ENCODE measurements around the gene GPR132.
"Not testable (repeated sequence)": the region's sequence is repeated elsewhere in the genome, so short reads cannot be mapped to it uniquely, and the experiment has no call there.

Gene GPR132

DNA sequence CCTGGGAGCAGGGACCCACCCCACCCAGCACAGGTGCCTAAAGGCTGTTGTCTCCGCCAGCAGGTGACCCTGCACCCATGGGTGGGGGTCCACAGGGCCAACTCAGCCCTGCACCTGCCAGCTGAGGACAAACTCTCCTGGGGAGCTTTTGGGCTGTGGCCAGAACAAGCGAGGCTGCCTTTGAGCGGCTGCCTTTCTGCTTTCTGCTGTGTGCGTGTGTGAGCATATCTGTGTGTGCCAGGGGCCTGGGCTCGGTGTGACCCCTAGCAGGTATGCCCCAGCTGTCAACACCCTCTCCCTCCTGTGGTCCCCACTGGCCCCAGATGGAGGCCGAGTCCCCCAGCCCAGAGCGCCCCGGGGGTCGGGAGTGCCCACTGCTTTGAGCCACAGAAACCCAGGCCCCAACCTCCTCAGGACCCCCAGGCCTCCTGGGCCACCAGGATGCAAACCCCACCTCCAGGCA is 25.9 kb upstream of the GPR132 start:
- DNase-seq (ENCODE audit: low spot score), result no peak

GRCh38 chr14:105090493-105091053 is 25.3 kb upstream of the GPR132 start:
- DNase-seq (ENCODE audit: low spot score), result peak; percentile 85

GRCh38 chr14:105089746-105090492 is 24.7 kb upstream of the GPR132 start:
- DNase-seq (ENCODE audit: low spot score), result no peak

DNA sequence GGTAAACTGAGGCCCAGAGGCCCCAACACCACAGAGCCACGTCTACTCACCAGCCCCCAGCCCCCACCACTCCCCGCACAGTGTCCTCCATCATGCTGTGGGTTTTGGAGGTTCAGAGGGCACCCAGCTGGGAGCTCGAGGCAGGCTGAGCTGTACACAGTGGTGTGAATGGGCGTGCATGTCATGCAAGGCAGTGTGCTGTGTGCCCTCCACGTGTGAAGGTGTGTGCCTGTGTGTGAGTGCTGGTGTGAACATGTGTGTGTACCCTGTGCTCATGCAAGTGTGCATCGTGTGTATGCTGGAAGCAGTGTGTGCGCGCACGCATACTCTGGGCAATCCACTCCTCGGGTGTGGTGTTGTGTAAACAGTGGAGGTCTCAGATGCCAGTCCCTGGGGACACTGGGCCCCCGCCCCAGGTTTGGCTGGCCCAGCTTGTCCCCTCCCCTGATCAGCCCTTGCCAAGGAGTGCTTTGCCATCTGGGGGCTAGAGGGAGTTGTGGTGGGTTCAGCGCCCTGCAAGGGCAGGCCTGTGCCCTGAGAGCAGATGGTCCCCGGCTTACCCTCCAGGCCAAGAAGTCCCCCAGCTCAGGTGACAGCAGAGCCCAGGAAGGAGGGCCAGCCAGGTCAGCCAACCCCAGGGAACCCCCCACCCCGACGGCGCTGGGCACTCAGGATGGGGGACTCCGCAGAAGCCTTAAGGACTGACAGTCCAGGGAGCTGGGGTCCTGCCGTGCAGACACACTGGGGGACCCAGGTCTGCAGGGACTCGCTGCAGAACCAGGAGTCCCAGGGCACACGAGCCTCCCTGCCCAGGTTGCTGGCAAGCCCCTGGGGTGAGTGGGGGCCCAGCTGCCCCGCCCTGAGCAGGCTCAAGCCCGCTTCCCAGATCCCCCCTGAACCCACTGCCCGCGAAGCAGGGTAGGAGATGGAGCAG is 23.8 kb upstream of the GPR132 start:
- no peak for DNase-seq (ENCODE audit: low spot score)

DNA sequence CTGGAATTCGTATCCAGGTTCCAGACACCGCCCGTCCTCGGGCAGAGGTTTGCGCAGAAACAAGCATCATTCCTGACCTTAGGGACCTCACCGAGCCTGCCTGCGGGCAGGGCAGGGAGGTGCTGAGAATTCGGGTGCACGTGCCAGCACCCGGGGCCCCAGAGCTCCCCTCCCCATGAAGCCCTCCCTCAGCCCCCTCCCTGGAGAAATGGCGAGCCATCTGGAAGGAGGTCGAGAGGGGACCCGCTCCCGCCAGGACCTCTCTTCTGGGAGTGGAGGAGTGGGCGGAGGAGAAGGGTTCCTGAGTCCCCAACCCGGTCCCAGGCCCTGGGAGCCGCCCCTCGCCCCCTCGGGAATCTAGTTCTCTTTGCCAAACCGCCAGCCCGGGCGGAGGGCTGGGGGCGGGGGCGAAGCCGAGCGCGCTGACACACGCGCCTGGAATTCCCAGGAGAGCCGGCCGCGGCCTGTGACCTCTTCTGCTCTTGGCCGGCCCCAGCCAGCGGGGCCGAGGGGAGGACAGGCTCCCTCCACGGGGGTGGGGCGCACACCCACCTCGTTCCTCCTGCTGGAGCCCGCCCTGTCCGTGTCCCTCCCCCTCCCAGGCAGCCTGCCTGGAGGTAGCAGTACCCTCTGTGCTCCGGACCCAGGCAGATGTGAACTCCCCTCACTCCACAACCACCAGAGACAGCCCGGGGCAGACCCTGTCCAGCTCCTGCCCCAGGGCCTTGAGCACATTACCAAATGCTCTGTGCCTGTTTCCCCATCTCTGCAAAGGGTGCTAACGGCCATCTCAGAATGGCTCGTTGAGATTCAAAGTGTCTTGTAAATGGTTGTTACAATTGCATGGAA is 23.0 kb upstream of the GPR132 start:
- peak; percentile 52 for DNase-seq (ENCODE audit: low spot score)

DNA sequence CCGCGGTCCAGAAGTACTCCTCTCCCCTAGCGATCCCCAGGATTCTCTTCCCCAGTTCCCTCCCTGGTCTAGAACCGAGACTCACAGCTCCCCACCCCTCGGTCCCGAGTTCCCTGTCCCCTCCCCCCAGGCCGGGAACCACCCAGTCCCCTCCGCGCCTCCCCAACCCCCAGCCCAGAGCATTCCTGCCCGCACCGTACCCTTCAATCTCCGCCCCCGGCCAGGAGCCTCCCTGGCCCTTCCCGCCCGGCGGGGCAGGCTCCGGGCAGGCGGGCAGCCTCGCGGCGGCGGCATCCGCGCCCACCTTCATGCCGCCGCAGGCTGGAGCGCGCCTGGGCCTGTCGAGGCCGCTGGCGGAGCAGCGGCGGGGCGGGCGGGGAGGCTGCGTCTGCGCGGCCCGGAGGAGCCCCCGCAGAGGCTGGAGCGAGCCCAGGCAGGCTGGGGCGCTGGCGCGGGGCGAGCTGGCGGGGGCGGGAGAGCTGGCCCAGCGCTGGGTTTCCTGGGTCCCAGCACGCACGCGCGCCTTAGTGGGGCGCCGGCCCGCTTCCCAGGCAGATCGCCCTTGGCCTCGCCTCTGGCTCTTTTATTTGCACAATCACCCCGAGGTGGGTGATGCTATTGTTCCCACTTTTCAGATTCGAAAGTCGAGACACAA is 22.2 kb upstream of the GPR132 start:
- DNase-seq (ENCODE audit: low spot score), result peak; percentile 72

- peak; percentile 86 for DNase-seq (ENCODE audit: low spot score)
Measured at GRCh38 chr14:105086833-105087307, 21.6 kb upstream of the GPR132 start.

GRCh38 chr14:105085766-105086165 is 20.5 kb upstream of the GPR132 start:
- DNase-seq (ENCODE audit: low spot score), result no peak

- DNase-seq (ENCODE audit: low spot score), result no peak
Measured at GRCh38 chr14:105084741-105085571, 19.7 kb upstream of the GPR132 start.

DNA sequence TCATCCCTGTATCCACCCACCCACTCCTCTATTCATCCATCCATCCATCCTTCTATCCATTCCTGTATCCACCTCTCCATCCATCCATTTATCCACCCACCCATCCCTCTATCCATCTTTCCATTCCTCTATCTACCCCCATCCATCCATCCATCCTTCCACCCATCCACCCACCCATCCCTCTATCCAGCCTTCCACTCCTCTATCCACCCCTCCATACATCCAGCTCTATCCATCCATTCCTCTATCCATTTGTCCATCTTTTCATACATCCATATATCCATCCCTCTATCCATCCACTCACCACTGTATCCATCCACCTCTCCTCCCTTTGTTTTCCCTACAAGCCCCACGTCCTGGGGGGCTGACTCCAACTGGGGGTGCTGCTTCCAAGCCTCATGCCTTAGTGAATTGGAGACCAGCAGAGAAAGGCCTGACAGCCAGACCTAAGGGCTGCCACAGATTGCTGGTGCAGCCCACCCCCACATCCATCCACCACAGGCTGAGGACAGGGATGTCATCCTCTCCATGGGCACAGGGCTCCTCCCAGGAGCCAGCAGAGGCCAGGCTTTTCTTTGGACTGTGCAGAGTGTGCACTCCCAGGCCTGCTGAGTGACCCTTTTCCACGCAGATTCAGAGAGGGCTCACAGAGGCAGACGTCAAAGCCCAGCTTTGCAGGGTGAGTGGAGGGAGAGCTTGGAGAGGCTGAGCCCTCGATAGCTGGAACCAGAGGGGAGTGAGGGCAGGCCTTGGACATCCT is 18.9 kb upstream of the GPR132 start:
- no peak for DNase-seq (ENCODE audit: low spot score)

- no peak for DNase-seq (ENCODE audit: low spot score)
Measured at GRCh38 chr14:105082703-105083102, 17.5 kb upstream of the GPR132 start.

DNA sequence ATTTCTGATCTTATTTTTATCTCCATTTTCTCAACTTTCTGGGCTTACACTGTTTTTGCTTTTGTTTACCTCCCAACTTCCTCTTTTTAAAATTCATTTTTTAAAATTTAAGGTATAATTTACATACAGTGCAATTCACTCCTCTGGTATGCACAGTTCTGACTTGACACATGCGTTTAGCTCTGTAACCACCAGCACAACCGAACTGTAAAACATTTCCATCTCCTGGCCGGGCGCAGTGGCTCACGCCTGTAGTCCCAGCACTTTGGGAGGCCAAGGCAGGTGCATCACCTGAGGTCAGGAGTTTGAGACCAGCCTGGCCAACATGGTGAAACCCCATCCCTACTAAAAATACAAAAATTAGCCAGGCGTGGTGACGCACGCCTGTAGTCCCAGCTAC is 16.2 kb upstream of the GPR132 start:
- DNase-seq (ENCODE audit: low spot score), result not testable (repeated sequence)

DNA sequence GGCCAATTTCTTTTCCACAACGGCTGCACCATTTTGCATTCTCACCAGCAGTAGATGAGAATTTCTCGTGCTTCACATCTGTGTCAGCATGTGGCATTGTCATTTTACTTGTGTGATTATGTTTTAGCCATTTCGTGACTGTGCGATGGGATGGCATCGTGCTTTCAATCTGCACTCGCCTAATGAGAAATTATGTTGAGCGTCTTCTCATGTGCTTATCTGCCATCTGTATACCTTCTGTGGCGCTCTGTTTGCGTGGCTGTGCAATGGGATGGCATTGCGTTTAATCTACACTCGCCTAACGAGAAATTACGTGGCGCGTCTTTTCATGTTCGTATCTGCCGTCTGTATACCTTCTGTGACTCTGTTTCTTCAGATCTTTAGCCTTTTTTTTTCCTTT is 14.9 kb upstream of the GPR132 start:
- DNase-seq (ENCODE audit: low spot score), result no peak

- DNase-seq (ENCODE audit: low spot score), result no peak
Measured at GRCh38 chr14:105078294-105078693, 13.1 kb upstream of the GPR132 start.

- DNase-seq (ENCODE audit: low spot score), result no peak
Measured at GRCh38 chr14:105077649-105077995, 12.4 kb upstream of the GPR132 start.

DNA sequence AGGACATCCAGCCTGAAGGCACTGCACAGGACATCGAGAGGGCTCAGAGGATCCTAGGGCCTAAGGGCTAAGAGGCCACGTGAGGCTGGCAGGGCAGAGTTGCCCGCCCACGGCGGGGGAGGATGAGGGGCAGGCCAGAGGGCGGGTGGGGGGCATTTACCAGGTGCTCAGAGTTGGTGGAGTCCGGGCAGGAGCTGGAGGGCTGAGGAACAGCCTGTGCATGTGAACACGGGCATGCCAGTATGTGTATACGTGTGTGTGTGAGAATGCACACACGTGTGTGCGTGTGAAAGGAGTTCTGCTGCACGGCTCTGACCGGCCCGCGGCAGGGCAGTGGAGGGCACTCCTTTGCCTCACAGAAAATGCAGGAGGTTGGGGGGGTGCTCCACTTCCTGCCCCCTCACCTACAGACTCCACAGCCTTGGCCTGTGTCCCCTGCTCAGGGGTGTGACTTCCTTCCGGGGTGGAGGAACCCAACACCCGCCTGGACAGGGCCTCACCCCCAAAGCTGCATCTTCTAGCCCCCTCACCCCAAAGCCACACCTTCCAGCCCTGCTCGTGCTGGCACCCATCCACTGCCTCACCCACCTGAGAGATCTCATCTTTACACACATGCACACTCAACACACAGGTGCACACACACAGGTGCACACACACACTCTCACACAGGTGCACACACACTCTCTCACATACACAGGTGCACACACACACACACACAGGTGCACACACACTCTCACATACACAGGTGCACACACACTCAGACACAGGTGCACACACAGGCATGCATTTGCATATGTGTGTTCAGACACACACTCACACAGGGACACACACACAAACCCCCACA is 11.8 kb upstream of the GPR132 start:
- DNase-seq (ENCODE audit: low spot score), result no peak

DNA sequence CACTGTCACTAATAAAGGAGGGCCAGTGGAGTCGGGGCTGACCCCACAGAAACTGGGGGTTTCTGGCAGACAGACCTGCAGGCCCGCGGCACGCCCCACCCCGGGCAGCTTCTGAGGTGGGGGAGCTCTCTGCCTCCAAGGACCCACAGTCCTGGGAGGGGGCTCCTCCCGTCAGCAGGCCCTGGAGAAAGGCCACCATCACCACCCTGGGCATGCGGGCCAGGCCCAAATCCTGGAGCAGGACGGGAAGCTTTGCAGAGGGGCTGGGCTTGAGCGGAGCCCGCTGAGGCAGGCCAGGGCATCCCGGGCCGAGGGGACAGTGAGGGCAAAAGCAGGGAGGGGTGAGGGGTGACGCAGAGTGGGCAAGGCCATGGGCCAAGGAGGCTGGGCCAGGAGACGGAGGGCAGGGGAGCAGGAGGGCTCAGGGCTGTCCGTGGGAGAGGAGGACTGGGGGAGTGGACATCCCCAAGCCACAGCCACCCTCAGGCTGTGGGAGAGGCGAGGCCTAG is 11.1 kb upstream of the GPR132 start:
- DNase-seq (ENCODE audit: low spot score), result no peak
